Smooth muscle cell (in vitro differentiated cells): Measurements from ENCODE around the gene NAV2. TPM values are rescaled to one million over a fixed set of nuclear protein-coding genes. Genes with fewer than 3 reads are reported as not detected.

Source experiments
- DNase-seq: peaks from one replicate; lab custom pipeline; 2025; ENCODE audit not compliant: unreplicated experiment; lab: John Stamatoyannopoulos, UW
- H2AFZ ChIP-seq: fragments of 200-600 bp; sonication (generic); 2 replicates; pipeline ENCODE4 v1.6.0; 2016; ENCODE audit warnings: antibody characterized with exemption, low read depth, mild to moderate bottlenecking
- H3F3A ChIP-seq: fragments of 200-600 bp; sonication (generic); 2 replicates; pipeline ENCODE4 v1.6.0; 2017; ENCODE audit warnings: antibody characterized with exemption, low read depth
- H3K27ac ChIP-seq: fragments of 200-600 bp; sonication (generic); 2 replicates; pipeline ENCODE4 v1.5.1; 2016; ENCODE audit warnings: low read depth, mild to moderate bottlenecking
- H3K27me3 ChIP-seq: fragments of 200-600 bp; sonication (generic); 2 replicates; pipeline ENCODE4 v1.6.1; 2016; ENCODE audit warnings: low read depth, mild to moderate bottlenecking
- H3K36me3 ChIP-seq: fragments of 200-600 bp; sonication (generic); 2 replicates; pipeline ENCODE4 v1.5.1; 2016; ENCODE audit warnings: low read depth
- H3K4me1 ChIP-seq: fragments of 200-600 bp; sonication (generic); 2 replicates; pipeline ENCODE4 v1.5.1; 2016; ENCODE audit warnings: low read depth
- H3K4me2 ChIP-seq: fragments of 200-600 bp; sonication (generic); 2 replicates; pipeline ENCODE4 v1.6.0; 2016; ENCODE audit warnings: mild to moderate bottlenecking
- H3K4me3 ChIP-seq: fragments of 200-600 bp; sonication (generic); 2 replicates; pipeline ENCODE4 v1.5.1; 2016; ENCODE audit warnings: mild to moderate bottlenecking
- H3K79me2 ChIP-seq: fragments of 200-600 bp; sonication (generic); 2 replicates; pipeline ENCODE4 v1.6.0; 2016; ENCODE audit warnings: low read depth, mild to moderate bottlenecking
- H3K9ac ChIP-seq: fragments of 200-600 bp; sonication (generic); 2 replicates; pipeline ENCODE4 v1.6.0; 2016; ENCODE audit warnings: low read depth
- H3K9me3 ChIP-seq: fragments of 200-600 bp; sonication (generic); replicated peaks from 2 replicates; pipeline ENCODE4 v1.5.1; 2016; ENCODE audit warnings: low read depth
- H4K20me1 ChIP-seq: fragments of 200-600 bp; sonication (generic); 2 replicates; pipeline ENCODE4 v1.6.0; 2016; ENCODE audit warnings: low read depth
- CTCF ChIP-seq: fragments of 200-600 bp; sonication (generic); IDR thresholded peaks from 2 replicates; pipeline ENCODE4 v1.5.1; 2017; ENCODE audit warnings: borderline replicate concordance, mild to moderate bottlenecking, antibody characterized with exemption; ENCODE audit not compliant: insufficient read depth, poor library complexity, severe bottlenecking
- WGBS: methylation state at CpG from one replicate; pipeline ENCODE4 v1.1.7; 2016; ENCODE audit warnings: low lambda C conversion rate; 5-methylcytosine and 5-hydroxymethylcytosine counted together
- polyA plus RNA-seq: library from polyadenylated mRNA; unstranded; fragments of >200 nt; fragmentation: Nextera tagmentation; extraction: Ambion mirVana; gene quantifications from 2 replicates; pipeline ENCODE4 v1.2.1, GENCODE V29; 2016
- total RNA-seq: library from RNA; depleted of rRNA; stranded (reverse); fragments of >200 nt; gene quantifications from 2 replicates; pipeline ENCODE4 v1.2.3, GENCODE V29; 2014

Gene NAV2
- total and polyA plus RNA-seq, 2 experiments from 2014 or later, result 14.1 to 67.5 TPM

GRCh38 chr11:19759389-19759788 lies 46.8 kb downstream of the NAV2 start:
- no peak overlapping the region for H3K27ac ChIP-seq
- no peak for DNase-seq
- H3K4me2 ChIP-seq, result no peak overlapping the region
- H3K9me3 ChIP-seq, result no peaks in the 10 kb centered on the region
- no peak overlapping the region for H2AFZ ChIP-seq
- no peaks in the 10 kb centered on the region for H3K36me3 ChIP-seq
- peaks cover 14% of the 10 kb centered on the region for H3K4me1 ChIP-seq
- 98% methylated on average over 3 of the region's 3 CpGs for WGBS
- no peak overlapping the region for H3K9ac ChIP-seq
- no peaks in the 10 kb centered on the region for H3K27me3 ChIP-seq
- H3F3A ChIP-seq, result no peaks in the 10 kb centered on the region
- H3K4me3 ChIP-seq, result no peak overlapping the region
- H3K79me2 ChIP-seq, result no peaks in the 10 kb centered on the region
- no peaks in the 10 kb centered on the region for H4K20me1 ChIP-seq
- no peak for TF ChIP-seq CTCF

- no peaks in the 10 kb centered on the region for H3K36me3 ChIP-seq
- WGBS, result 100% methylated on average over 1 of the region's 1 CpG
- no peaks in the 10 kb centered on the region for H3K9me3 ChIP-seq
- no peak overlapping the region for H3K9ac ChIP-seq
- H3F3A ChIP-seq, result no peaks in the 10 kb centered on the region
- H3K27ac ChIP-seq, result no peak overlapping the region
- H2AFZ ChIP-seq, result no peak overlapping the region
- TF ChIP-seq CTCF, result no peak
- DNase-seq, result no peak
- no peaks in the 10 kb centered on the region for H3K4me1 ChIP-seq
- H3K27me3 ChIP-seq, result no peaks in the 10 kb centered on the region
- no peak overlapping the region for H3K4me2 ChIP-seq
- no peak overlapping the region for H3K4me3 ChIP-seq
- no peaks in the 10 kb centered on the region for H3K79me2 ChIP-seq
- no peaks in the 10 kb centered on the region for H4K20me1 ChIP-seq
These were observed 49.6 kb downstream of the NAV2 start for GRCh38 chr11:19762266-19762665.

GRCh38 chr11:19763330-19763729 lies 50.7 kb downstream of the NAV2 start:
- DNase-seq, result no peak
- no peak overlapping the region for H2AFZ ChIP-seq
- no peak for TF ChIP-seq CTCF
- no peaks in the 10 kb centered on the region for H3K9me3 ChIP-seq
- H3K36me3 ChIP-seq, result no peaks in the 10 kb centered on the region
- no peak overlapping the region for H3K27ac ChIP-seq
- no peaks in the 10 kb centered on the region for H3K79me2 ChIP-seq
- no peak overlapping the region for H3K4me3 ChIP-seq
- no peaks in the 10 kb centered on the region for H3K27me3 ChIP-seq
- no peak overlapping the region for H3K9ac ChIP-seq
- H3F3A ChIP-seq, result peaks cover 3% of the 10 kb centered on the region
- H3K4me1 ChIP-seq, result peaks cover 3% of the 10 kb centered on the region
- no peak overlapping the region for H3K4me2 ChIP-seq
- no peaks in the 10 kb centered on the region for H4K20me1 ChIP-seq
- 77% methylated on average over 7 of the region's 7 CpGs for WGBS

- Histone ChIP-seq H3K4me2 (no peak overlapping the region), H3K27me3 (no peaks in the 10 kb centered on the region), H3K4me3 (no peak overlapping the region), H3K27ac (no peak overlapping the region), H4K20me1 (no peaks in the 10 kb centered on the region), H3K9ac (no peak overlapping the region), H3K4me1 (peaks cover 25% of the 10 kb centered on the region), H3K79me2 (no peaks in the 10 kb centered on the region), H3K9me3 (no peaks in the 10 kb centered on the region), H3K36me3 (no peaks in the 10 kb centered on the region), H2AFZ (no peak overlapping the region), H3F3A (peaks cover 10% of the 10 kb centered on the region)
- 56% methylated on average over 3 of the region's 3 CpGs for WGBS
- no peak for DNase-seq
- no peak for TF ChIP-seq CTCF
These were observed 53.6 kb downstream of the NAV2 start for GRCh38 chr11:19766206-19766605.
